Retinal pigment epithelial cell (primary cell): Measurements from ENCODE around the gene QDPR.
"Not testable (repeated sequence)": the region's sequence is repeated elsewhere in the genome, so short reads cannot be mapped to it uniquely, and the experiment has no call there.

Source experiments
- DNase-seq: peaks from one replicate; pipeline ENCODE4 v3.0.0-alpha.2; 2010; ENCODE audit warnings: low read depth
- H3K4me3 ChIP-seq: 2 replicates; pipeline ENCODE4 v1.5.1; 2011; ENCODE audit warnings: mild to moderate bottlenecking, low read length, control low read depth, moderate library complexity
- CTCF ChIP-seq: conservative IDR thresholded peaks from 2 replicates; pipeline ENCODE4 v1.5.1; 2011; ENCODE audit warnings: low read depth, low read length, control low read depth, inconsistent platforms

Gene QDPR

DNA sequence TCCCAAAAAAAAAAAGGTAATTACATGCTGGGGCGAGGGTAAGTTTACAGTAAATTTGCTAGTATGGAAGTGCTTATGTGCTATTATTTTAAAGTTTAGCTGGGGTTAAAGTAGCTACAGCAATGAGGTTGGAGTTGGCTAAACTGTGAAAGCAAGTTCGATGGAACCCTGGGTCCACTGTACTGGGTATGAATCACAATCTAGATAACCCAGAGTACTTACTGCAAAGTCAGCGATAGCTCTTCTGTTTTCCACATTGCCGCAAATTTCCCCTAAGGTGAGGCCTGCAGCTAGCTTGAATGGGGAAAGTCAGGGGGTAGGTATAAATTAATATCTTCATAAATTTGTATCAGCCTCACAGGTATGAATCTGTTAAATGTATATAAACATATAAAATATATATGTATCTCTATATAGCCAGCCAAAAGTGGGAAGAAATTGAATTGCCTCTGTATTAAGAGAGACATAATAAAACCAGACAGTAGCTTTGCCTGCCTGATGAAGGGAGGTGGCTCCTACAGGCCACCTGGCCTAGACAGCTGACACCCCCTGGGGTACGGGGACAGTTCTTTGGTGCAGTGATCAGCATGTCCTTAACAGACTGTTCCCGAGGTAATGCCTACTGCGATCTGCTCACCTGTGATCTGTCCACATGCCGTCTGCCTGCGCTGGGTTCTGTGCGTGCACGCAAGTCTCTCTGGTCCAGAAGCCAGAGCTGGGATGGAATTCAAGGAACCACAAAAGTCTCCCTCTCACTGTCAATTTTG lies 33.7 kb upstream of the QDPR start:
- no peak for TF ChIP-seq CTCF
- no peak overlapping the region for H3K4me3 ChIP-seq
- DNase-seq: no peak

GRCh38 chr4:17544831-17545234 lies 32.9 kb upstream of the QDPR start:
- DNase-seq: no peak
- TF ChIP-seq CTCF: no peak
- H3K4me3 ChIP-seq: no peak overlapping the region

DNA sequence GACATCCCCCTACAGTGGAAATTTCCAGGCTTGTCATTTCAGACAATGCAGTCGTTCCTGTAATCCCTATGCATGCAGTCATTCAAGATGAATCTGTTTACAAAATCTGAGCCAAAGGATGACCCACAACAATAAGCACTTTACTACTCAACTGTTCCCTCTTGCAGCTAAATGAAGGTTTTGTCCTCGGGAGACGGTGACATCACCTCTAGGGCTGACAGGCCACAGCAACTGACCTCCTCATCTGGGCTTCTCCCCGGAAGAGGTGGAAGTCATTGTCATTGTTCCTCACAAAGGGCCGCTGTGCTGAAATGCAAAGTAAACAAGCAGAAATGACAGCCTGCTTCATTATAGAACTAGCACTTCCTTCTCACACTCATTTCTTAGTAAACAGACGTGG lies 32.3 kb upstream of the QDPR start:
- no peak for TF ChIP-seq CTCF
- no peak for DNase-seq
- H3K4me3 ChIP-seq: no peak overlapping the region

- H3K4me3 ChIP-seq, DNase-seq: not testable (repeated sequence)
Observed at GRCh38 chr4:17537060-17537459, 25.2 kb upstream of the QDPR start.

DNA sequence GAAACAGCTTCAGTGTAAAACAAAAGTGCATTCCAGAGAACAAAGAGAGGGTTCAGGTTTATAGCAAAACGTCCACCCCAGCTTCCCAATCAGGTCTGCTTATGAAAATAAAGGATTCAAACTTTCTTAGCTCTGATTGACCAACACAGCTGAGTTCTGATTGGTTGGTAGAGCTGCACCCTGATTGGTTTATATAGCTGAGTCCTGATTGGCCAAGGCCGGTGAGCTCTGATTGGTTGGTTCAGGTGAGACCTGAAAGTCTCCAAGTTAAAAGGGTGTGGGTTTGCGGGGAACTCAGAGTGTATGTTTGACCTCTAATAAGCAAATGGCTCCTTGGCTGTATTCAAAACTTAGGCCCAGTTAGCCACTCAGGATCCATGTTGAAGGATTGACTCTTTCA lies 24.0 kb upstream of the QDPR start:
- DNase-seq: no peak
- TF ChIP-seq CTCF: no peak

DNA sequence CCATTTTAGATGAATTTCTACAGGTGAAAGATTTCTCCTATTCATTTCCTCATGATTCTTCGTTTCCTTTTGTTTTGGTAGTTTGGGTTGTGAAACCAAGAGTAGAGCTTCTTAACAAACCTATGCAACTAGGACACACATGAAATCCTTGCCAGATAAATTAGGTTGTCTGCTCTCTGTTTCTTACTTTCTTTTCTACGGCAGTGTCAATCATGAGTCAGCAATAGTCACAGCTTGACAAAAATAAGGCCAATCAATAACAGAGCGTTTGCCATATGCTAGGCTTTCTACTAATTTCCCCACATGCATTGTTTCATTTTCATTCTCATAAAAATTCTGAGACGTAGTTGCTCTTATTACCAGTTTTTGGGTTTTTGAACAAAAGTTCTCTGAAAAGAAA lies 23.4 kb upstream of the QDPR start:
- TF ChIP-seq CTCF: no peak
- DNase-seq: no peak
- no peak overlapping the region for H3K4me3 ChIP-seq

More for the DNA sequence above, 24.0 kb upstream of the QDPR start:
- no peak overlapping the region for H3K4me3 ChIP-seq

DNA sequence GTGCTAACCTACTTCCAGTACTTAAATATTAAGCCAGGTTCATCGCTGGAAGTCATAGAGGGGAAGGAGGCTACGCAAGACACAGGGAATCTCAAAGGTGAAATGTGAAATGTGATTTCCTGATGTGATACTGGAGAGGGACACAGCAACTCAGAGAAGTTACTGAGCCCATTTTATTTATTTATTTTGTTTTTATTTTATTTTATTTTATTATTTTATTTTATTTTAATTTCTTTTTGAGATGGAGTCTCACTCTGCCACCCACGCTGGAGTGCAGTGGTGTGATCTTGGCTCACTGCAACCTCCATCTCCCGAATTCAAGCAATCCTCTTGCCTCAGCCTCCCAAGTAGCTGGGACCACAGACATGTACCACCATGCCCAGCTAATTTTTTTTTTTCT lies 22.8 kb upstream of the QDPR start:
- no peak for DNase-seq
- no peak overlapping the region for H3K4me3 ChIP-seq
- no peak for TF ChIP-seq CTCF
